Kidney (tissue), 14 donors: Measurements from ENCODE around the gene LLGL2. TPM values are rescaled to one million over a fixed set of nuclear protein-coding genes. Genes with fewer than 3 reads are reported as not detected.

ENCODE experiments used
- DNase-seq, 5 donors: peaks; one replicate each; pipeline ENCODE4 v3.0.0-alpha.2; 2013 to 2020
- FAIRE-seq: peaks from 2 replicates; lab custom pipeline; 2012; peaks lifted over from hg19 to GRCh38; lab: Jason Lieb, UNC
- H3K27ac ChIP-seq, 2 donors: one replicate each; pipeline ENCODE4 v1.7.0; 2013; ENCODE audit warnings: low read depth in 2 of 2, low read length in 2 of 2, inconsistent platforms in 1 of 2
- H3K27me3 ChIP-seq: one replicate; pipeline ENCODE4 v1.7.1; 2013; ENCODE audit warnings: low read length, inconsistent platforms; ENCODE audit not compliant: control insufficient read depth, insufficient read depth
- H3K36me3 ChIP-seq, 3 donors: one replicate each; pipeline versions ENCODE4 v1.7.0 to v1.7.1; 2013; ENCODE audit warnings: low read length in 3 of 3, control low read depth in 1 of 3, inconsistent platforms in 1 of 3; ENCODE audit not compliant: insufficient read depth in 3 of 3, control insufficient read depth in 2 of 3
- H3K4me1 ChIP-seq, 3 donors: one replicate each; pipeline versions ENCODE4 v1.7.0 to v1.7.1; 2013; ENCODE audit warnings: low read length in 3 of 3, inconsistent platforms in 1 of 3, low read depth in 1 of 3; ENCODE audit not compliant: control insufficient read depth in 2 of 3, insufficient read depth in 2 of 3
- H3K4me3 ChIP-seq, 3 donors: one replicate each; pipeline versions ENCODE4 v1.7.0 to v1.8.1; 2013; ENCODE audit warnings: low read length in 3 of 3, control low read depth in 1 of 3, inconsistent platforms in 1 of 3
- H3K9ac ChIP-seq, 3 donors: one replicate each; pipeline versions ENCODE4 v1.7.0 to v1.7.1; 2013; ENCODE audit warnings: low read length in 3 of 3, control low read depth in 1 of 3, inconsistent platforms in 1 of 3
- H3K9me3 ChIP-seq, 3 donors: one replicate each; pipeline versions ENCODE4 v1.7.0 to v1.7.1; 2013; ENCODE audit warnings: low read length in 3 of 3, control low read depth in 1 of 3, inconsistent platforms in 1 of 3; ENCODE audit not compliant: control insufficient read depth in 2 of 3, insufficient read depth in 1 of 3
- intact Hi-C: fragments of 100-400 bp; cut with DNase I; formaldehyde crosslinking; loops from one replicate; pipeline ENCODE4 v1.11.1; 2022
- polyA plus RNA-seq: library from polyadenylated mRNA; stranded (reverse); fragments of 350-450 nt; fragmentation: Illumina TruSeq; extraction: RNeasy Lipid Tissue Mini Kit (QIAGEN cat#74804); gene quantifications from one replicate; pipeline ENCODE4 v1.2.3, GENCODE V29; 2014; ENCODE audit warnings: low read depth, low replicate concordance; ENCODE audit not compliant: insufficient read depth
- total RNA-seq: library from RNA; stranded (reverse); fragmentation: NEBNext Ultra II Directional; extraction: Animal tissue kit (Norgen Biotek cat#: 25700); gene quantifications from one replicate; pipeline ENCODE4 v1.2.1, GENCODE V29; 2021
- TF ChIP-seq, protein P1 (sequence below): IDR thresholded peaks from 3 replicates; pipeline ENCODE4 v1.5.1; 2012; ENCODE audit warnings: mild to moderate bottlenecking, moderate library complexity, borderline replicate concordance; ENCODE audit not compliant: insufficient read depth; ENCODE audit errors: extremely low read depth
- donor health status: control.
- donor health status: control.
- donor health status: control.
- donor health status: control.
- donor health status: control.
- donor health status: DM: yes; HTN: yes; CAD: no.
- donor health status: Normal renal cell carcinoma (clear cell type).

Gene LLGL2
- total and polyA plus RNA-seq, 2 donors from 2014 or later: 181 to 262 TPM

- H3K4me1 ChIP-seq: peaks cover 0 to 32% (median 5%) of the 10 kb centered on the region in 3 donors
- intact Hi-C loops: loop anchor here (10.0 kb wide), 1 partner anchor 77 kb away; no protein-coding TSS in a partner anchor
- no peak for FAIRE-seq
These were observed 23.3 kb upstream of the LLGL2 start for GRCh38 chr17:75502072-75502720.

GRCh38 chr17:75502721-75503329 lies 22.7 kb upstream of the LLGL2 start:
- intact Hi-C loops: loop anchor here (10.0 kb wide), 1 partner anchor 78 kb away; no protein-coding TSS in a partner anchor
- TF ChIP-seq, protein P1, sequence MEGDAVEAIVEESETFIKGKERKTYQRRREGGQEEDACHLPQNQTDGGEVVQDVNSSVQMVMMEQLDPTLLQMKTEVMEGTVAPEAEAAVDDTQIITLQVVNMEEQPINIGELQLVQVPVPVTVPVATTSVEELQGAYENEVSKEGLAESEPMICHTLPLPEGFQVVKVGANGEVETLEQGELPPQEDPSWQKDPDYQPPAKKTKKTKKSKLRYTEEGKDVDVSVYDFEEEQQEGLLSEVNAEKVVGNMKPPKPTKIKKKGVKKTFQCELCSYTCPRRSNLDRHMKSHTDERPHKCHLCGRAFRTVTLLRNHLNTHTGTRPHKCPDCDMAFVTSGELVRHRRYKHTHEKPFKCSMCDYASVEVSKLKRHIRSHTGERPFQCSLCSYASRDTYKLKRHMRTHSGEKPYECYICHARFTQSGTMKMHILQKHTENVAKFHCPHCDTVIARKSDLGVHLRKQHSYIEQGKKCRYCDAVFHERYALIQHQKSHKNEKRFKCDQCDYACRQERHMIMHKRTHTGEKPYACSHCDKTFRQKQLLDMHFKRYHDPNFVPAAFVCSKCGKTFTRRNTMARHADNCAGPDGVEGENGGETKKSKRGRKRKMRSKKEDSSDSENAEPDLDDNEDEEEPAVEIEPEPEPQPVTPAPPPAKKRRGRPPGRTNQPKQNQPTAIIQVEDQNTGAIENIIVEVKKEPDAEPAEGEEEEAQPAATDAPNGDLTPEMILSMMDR: no peak
- FAIRE-seq (no peak), DNase-seq (no peak)
- Histone ChIP-seq H3K36me3 (peaks cover 0 to 52% (median 7%) of the 10 kb centered on the region in 3 donors), H3K4me1 (peaks cover 0 to 33% (median 5%) of the 10 kb centered on the region in 3 donors), H3K9me3 (no peaks in the 10 kb centered on the region), H3K9ac (no peak overlapping the region), H3K27ac (peak overlapping the region; percentile 28 to 74), H3K27me3 (no peaks in the 10 kb centered on the region), H3K4me3 (no peak overlapping the region)

More at GRCh38 chr17:75502072-75502720, 23.3 kb upstream of the LLGL2 start:
- H3K27me3 ChIP-seq: no peaks in the 10 kb centered on the region
- H3K27ac ChIP-seq: peak overlapping the region; percentile 70 to 74
- TF ChIP-seq, protein P1: no peak
- no peaks in the 10 kb centered on the region for H3K9me3 ChIP-seq
- H3K36me3 ChIP-seq: peaks cover 0 to 54% (median 6%) of the 10 kb centered on the region in 3 donors
- no peak overlapping the region for H3K9ac ChIP-seq
- H3K4me3 ChIP-seq: no peak overlapping the region
- DNase-seq: no peak

DNA sequence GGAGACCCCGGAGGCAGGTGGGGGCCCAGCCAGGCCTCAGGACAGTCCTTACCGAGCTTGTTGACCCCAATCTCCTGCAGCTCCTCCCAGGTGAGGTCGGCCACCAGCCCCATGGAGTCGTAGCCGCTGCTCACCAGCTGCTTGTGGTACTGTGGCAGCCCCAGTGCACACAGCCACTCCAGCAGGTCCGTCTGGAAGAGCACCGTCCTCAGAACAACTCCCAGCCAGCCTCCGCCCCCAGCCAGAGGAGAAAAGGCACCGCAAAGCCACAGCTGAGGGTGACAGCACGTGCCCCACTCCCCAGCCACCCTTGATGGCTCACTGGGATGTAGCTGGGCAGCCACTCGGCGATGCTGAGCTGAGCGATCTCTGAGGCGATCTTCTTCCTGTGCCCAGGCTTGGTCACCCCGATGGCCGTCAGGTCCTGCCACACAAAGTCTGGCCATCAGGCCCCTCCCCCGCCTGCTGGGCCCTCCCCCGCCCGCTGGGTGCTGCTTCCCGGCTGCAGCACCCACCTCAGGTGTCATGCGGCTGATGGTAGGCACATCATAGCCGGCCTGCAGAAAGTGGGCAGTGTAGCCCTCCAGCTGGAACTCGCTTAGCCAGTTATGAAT lies 22.1 kb upstream of the LLGL2 start:
- no peaks in the 10 kb centered on the region for H3K9me3 ChIP-seq
- DNase-seq (no peak), FAIRE-seq (no peak)
- intact Hi-C loops: loop anchor here (10.0 kb wide), 1 partner anchor 79 kb away; no protein-coding TSS in a partner anchor
- no peak overlapping the region for H3K9ac ChIP-seq
- H3K27me3 ChIP-seq: no peaks in the 10 kb centered on the region
- H3K27ac ChIP-seq: peak overlapping the region in 1 of 2 donors; percentile 32
- TF ChIP-seq, protein P1: no peak
- peaks cover 0 to 33% (median 5%) of the 10 kb centered on the region in 3 donors for H3K4me1 ChIP-seq
- peaks cover 0 to 46% (median 5%) of the 10 kb centered on the region in 3 donors for H3K36me3 ChIP-seq
- no peak overlapping the region for H3K4me3 ChIP-seq
